Activated CD8-positive, alpha-beta T cell treated with anti-CD3 and anti-CD28 coated beads for 36 hours (primary cell): Measurements from ENCODE around the gene VPS18. TPM values are rescaled to one million over a fixed set of nuclear protein-coding genes. Genes with fewer than 3 reads are reported as not detected.
A peak's percentile ranks its signal among the peaks of the same experiment; 100 is the strongest.

ENCODE experiments used
- ATAC-seq: fragments of 200-7000 bp; cut with Tn5 transposase; one replicate; pipeline ENCODE4 v1.10.0; 2021; ENCODE audit warnings: mild to moderate bottlenecking, moderate library complexity
- CTCF ChIA-PET: fragments of 350-600 bp; sonication (Branson Sonifier 250); formaldehyde crosslinking; loops from one replicate; lab custom pipeline; 2021; ENCODE audit warnings: antibody characterized with exemption; lab: Charles Lee
- POLR2A ChIA-PET: fragments of 350-600 bp; sonication (Branson Sonifier 250); formaldehyde crosslinking; loops from one replicate; lab custom pipeline; 2021; ENCODE audit warnings: antibody characterized with exemption; lab: Charles Lee
- DNase-seq: peaks from one replicate; pipeline ENCODE4 v3.0.0-alpha.2; 2020
- H3K27ac Mint-ChIP-seq: one replicate; pipeline ENCODE4 v1.8.0; 2021; ENCODE audit warnings: mild to moderate bottlenecking, mixed read lengths
- H3K27me3 Mint-ChIP-seq: one replicate; pipeline ENCODE4 v1.8.0; 2021; ENCODE audit warnings: mixed read lengths
- H3K36me3 Mint-ChIP-seq: one replicate; pipeline ENCODE4 v1.8.0; 2021; ENCODE audit warnings: low read depth, mixed read lengths
- H3K4me1 Mint-ChIP-seq: one replicate; pipeline ENCODE4 v1.8.0; 2021; ENCODE audit warnings: low read depth, mixed read lengths
- H3K4me3 Mint-ChIP-seq: one replicate; pipeline ENCODE4 v1.8.0; 2021; ENCODE audit warnings: mild to moderate bottlenecking, moderate library complexity, mixed read lengths
- H3K9me3 Mint-ChIP-seq: one replicate; pipeline ENCODE4 v1.8.0; 2021; ENCODE audit warnings: mixed read lengths
- CTCF ChIP-seq: fragments of 200-600 bp; IDR thresholded peaks from one replicate; pipeline ENCODE4 v1.8.0; 2022; ENCODE audit warnings: antibody characterized with exemption, mild to moderate bottlenecking
- intact Hi-C: fragments of 100-400 bp; cut with micrococcal nuclease; formaldehyde crosslinking; loops from one replicate; pipeline ENCODE4 v1.10.0; 2022
- total RNA-seq, 2 experiments: library from RNA; stranded (reverse); gene quantifications; one replicate each; pipeline ENCODE4 v1.2.3, GENCODE V29; 2021

VPS18 gene
- total RNA-seq, 2 experiments from 2014 or later: 6.1 TPM

DNA sequence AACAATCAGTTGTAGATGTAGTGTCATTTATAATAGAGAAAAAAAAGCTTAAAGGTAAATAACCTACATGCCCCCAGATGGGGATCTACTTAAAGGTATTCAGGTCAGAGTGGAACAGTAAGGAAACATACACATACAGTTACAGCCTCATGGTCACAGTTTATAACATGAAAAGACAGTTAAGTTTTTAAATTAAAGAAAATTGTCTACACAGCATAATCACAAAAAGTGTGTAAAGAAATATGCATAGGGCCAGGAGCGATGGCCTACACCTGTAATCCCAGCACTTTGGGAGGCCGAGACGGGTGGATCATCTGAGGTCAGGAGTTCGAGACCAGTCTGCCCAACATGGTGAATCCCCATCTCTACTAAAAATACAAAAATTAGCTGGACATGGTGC, 27.1 kb upstream of the VPS18 start:
- CTCF ChIA-PET: no interaction called here
- Mint-ChIP-seq H3K27ac (no peak overlapping the region), H3K4me1 (peaks cover 9% of the 10 kb centered on the region), H3K4me3 (no peak overlapping the region), H3K27me3 (no peaks in the 10 kb centered on the region), H3K9me3 (no peaks in the 10 kb centered on the region), H3K36me3 (no peaks in the 10 kb centered on the region)
- POLR2A ChIA-PET: no interaction called here
- intact Hi-C loops: no loop called here
- DNase-seq (no peak), ATAC-seq (no peak)
- TF ChIP-seq CTCF: no peak

GRCh38 chr15:40869686-40870085, 24.6 kb upstream of the VPS18 start:
- ChIA-PET POLR2A (interaction anchor here (1.0 to 2.7 kb wide), 3 partner anchors 11 to 26 kb away, joined by 4 to 12 read pairs (median 4); partner anchors contain the start of gene SPINT1), CTCF (interaction anchor here (0.9 to 4.2 kb wide), 5 partner anchors 20 to 146 kb away, joined by 3 to 31 read pairs (median 4); partner anchors contain the start of gene VPS18)
- Mint-ChIP-seq H3K27me3 (peaks cover 4% of the 10 kb centered on the region), H3K9me3 (no peaks in the 10 kb centered on the region), H3K4me1 (peaks cover 16% of the 10 kb centered on the region), H3K36me3 (no peaks in the 10 kb centered on the region), H3K27ac (no peak overlapping the region), H3K4me3 (no peak overlapping the region)
- no peak for TF ChIP-seq CTCF
- no peak for DNase-seq
- ATAC-seq: no peak
- intact Hi-C loops: no loop called here

DNA sequence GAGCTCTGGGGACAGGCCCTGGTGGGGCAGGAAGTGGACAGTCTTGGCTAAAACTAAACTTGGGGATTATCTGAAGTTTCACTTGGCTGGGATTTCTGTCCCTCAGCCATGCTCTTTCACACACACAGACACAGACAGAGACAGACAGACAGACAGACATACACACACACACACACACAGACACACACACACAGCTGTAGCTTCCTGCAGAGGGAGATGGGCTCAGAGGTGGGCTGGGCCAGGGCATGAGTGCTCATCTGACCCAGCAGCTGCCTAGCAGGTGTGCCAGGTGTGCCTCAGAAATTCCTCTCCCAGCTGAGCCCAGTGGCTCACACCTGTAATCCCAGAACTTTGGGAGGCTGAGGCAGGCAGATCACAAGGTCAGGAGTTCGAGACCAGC, 23.5 kb upstream of the VPS18 start:
- intact Hi-C loops: no loop called here
- POLR2A ChIA-PET: interaction anchor here (1.0 to 2.7 kb wide), 3 partner anchors 12 to 71 kb away, joined by 3 to 12 read pairs (median 3); partner anchors contain the start of gene DLL4
- no peaks in the 10 kb centered on the region for H3K9me3 Mint-ChIP-seq
- ATAC-seq (no peak), DNase-seq (no peak)
- TF ChIP-seq CTCF: no peak
- H3K27ac Mint-ChIP-seq: no peak overlapping the region
- H3K36me3 Mint-ChIP-seq: no peaks in the 10 kb centered on the region
- no peak overlapping the region for H3K4me3 Mint-ChIP-seq
- peaks cover 4% of the 10 kb centered on the region for H3K27me3 Mint-ChIP-seq
- peaks cover 16% of the 10 kb centered on the region for H3K4me1 Mint-ChIP-seq
- CTCF ChIA-PET: interaction anchor here (0.8 to 4.2 kb wide), 3 partner anchors 22 to 43 kb away, joined by 3 to 31 read pairs (median 25); partner anchors contain the start of gene VPS18

DNA sequence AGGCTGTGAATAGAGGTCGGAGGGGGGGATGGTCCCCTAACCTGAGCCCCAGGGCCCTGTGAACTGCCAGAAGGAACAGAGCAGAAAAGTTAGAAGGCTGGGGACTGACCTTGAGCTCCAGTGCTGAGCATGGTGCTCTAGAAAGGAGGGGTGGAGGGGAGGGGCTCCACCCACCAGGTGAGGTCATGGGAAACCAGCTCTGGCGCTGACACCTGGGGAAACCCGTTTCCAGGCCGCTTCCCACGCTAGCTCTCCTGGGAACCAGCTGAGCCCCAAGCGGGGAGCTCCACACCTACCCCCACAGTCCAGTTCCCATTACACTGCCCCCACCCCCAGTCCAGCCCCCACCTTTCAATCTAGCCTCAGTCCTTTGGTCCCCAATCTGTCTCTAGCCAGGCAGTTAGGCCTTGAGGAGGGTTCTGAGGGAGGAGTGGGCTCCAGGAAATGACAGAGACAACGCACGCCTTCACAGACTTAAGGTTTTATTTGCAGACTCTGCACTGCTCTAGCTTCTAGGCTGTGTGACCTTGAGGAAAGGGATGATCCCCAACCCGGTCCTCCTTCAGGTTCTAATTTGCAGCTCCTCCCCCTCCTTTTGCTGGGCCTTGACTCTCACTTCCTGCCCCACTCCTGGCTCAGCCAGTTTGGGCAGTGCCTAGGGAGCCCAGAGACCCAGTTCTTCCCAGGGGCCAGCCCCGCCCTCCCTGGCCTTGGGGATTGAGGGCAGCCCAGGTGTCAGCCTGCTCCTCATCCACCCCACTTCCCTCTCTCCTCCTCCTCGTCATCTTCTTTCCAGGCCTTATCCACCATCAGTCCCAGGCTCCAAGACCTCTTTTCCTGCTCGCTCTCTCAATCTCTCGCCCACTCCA, 22.3 kb upstream of the VPS18 start:
- intact Hi-C loops: no loop called here
- Mint-ChIP-seq H3K9me3 (no peaks in the 10 kb centered on the region), H3K36me3 (no peaks in the 10 kb centered on the region), H3K27ac (no peak overlapping the region), H3K4me3 (no peak overlapping the region), H3K4me1 (peaks cover 18% of the 10 kb centered on the region), H3K27me3 (peaks cover 9% of the 10 kb centered on the region)
- ChIA-PET POLR2A (interaction anchor here (0.6 to 2.7 kb wide), 7 partner anchors 9 to 1106 kb away, joined by 3 to 12 read pairs (median 3); partner anchors contain the start of genes DLL4 and VPS18), CTCF (interaction anchor here (0.6 to 4.2 kb wide), 5 partner anchors 18 to 30 kb away, joined by 4 to 31 read pairs (median 10); partner anchors contain the start of gene VPS18)
- ATAC-seq: peak; percentile 34
- TF ChIP-seq CTCF: no peak
- peak; percentile 56 for DNase-seq
